B cell (primary cell): ENCODE data around the gene MAPT.

Source experiments
- CTCF ChIP-seq: fragments of 200-600 bp; IDR thresholded peaks from one replicate; pipeline ENCODE4 v1.8.0; 2022; ENCODE audit warnings: antibody characterized with exemption, mild to moderate bottlenecking
- EZH2 ChIP-seq: IDR thresholded peaks from 2 replicates; pipeline ENCODE4 v1.6.1; 2012; ENCODE audit warnings: borderline replicate concordance, low read depth, mild to moderate bottlenecking, moderate library complexity, low read length; ENCODE audit not compliant: insufficient read depth, poor library complexity, severe bottlenecking

- no peak for TF ChIP-seq EZH2
- no peak for TF ChIP-seq CTCF
These were observed 133.0 kb downstream of the MAPT start for GRCh38 chr17:46027048-46027975.
